ENCODE measurements around the gene DYNLT1. TPM values are rescaled to one million over a fixed set of nuclear protein-coding genes. Genes with fewer than 3 reads are reported as not detected.

Gene DYNLT1
- total RNA-seq, 2 experiments from 2014 or later, result 94.3 to 98.3 TPM

DNA sequence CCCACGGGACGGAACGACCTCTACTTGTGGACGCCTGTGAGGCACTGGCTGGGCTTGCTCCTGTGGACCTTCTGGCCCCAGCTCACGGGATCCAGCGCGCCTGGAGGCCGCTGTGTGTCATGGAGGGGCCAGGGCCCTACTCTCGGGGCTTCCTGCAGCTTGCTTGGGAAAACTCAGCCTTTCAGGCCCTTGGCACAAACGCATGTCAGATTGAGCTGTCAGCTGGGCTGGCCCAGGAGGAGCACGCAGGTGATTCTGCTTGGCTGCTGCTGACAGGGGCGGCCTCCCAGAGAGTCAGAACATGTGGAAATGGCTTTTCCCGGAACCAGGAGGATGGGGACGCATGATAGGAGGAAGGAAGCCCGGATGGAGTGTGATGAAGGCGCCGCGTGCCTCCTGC lies 44.9 kb downstream of the DYNLT1 start:
- no peaks in the 10 kb centered on the region for H3K4me1 Mint-ChIP-seq (ENCODE audit: low read depth)
- POLR2A ChIA-PET, result no interaction called here
- intact Hi-C loops (cut with micrococcal nuclease), result loop anchor here (10.0 kb wide), 1 partner anchor 385 kb away; no protein-coding TSS in a partner anchor
- H3K27ac Mint-ChIP-seq, result no peak overlapping the region
- ATAC-seq, result no peak
- H3K9me3 Mint-ChIP-seq, result no peaks in the 10 kb centered on the region
- TF ChIP-seq, protein P1, sequence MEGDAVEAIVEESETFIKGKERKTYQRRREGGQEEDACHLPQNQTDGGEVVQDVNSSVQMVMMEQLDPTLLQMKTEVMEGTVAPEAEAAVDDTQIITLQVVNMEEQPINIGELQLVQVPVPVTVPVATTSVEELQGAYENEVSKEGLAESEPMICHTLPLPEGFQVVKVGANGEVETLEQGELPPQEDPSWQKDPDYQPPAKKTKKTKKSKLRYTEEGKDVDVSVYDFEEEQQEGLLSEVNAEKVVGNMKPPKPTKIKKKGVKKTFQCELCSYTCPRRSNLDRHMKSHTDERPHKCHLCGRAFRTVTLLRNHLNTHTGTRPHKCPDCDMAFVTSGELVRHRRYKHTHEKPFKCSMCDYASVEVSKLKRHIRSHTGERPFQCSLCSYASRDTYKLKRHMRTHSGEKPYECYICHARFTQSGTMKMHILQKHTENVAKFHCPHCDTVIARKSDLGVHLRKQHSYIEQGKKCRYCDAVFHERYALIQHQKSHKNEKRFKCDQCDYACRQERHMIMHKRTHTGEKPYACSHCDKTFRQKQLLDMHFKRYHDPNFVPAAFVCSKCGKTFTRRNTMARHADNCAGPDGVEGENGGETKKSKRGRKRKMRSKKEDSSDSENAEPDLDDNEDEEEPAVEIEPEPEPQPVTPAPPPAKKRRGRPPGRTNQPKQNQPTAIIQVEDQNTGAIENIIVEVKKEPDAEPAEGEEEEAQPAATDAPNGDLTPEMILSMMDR (IDR thresholded peaks at IDR 0.05), result no peak
- no peak for DNase-seq
- H3K27me3 Mint-ChIP-seq, result no peaks in the 10 kb centered on the region
- no peak overlapping the region for H3K4me3 Mint-ChIP-seq
- peaks cover 34% of the 10 kb centered on the region for H3K36me3 Mint-ChIP-seq (ENCODE audit: low read depth)
- CTCF ChIA-PET, result interaction anchor here (1.3 to 1.4 kb wide), 2 partner anchors 379 to 386 kb away, joined by 3 read pairs; no protein-coding TSS in a partner anchor

DNA sequence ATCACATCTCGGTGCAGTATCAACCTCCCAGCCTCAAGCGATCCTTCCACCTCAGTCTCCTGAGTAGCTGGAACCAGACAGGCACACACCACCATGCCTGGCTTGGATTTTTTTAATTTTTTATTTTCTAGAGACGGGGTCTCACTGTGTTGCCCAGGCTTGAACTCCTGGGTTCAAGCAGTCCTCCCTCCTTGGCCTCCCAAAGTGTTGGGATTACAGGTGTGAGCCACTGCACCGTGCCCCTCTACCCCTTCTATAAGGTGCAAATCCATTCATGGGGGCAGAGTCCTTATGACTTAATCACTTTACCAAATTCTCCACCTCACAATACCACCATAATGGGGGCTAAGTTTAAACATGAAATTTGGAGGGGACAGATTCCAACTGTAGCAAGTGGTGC lies 47.0 kb downstream of the DYNLT1 start:
- ATAC-seq, result no peak
- H3K4me3 Mint-ChIP-seq, result no peak overlapping the region
- no peaks in the 10 kb centered on the region for H3K9me3 Mint-ChIP-seq
- H3K36me3 Mint-ChIP-seq (ENCODE audit: low read depth), result peaks cover 35% of the 10 kb centered on the region
- no peaks in the 10 kb centered on the region for H3K27me3 Mint-ChIP-seq
- ChIA-PET CTCF (no interaction called here), POLR2A (no interaction called here)
- H3K4me1 Mint-ChIP-seq (ENCODE audit: low read depth), result no peaks in the 10 kb centered on the region
- TF ChIP-seq, protein P1 (IDR thresholded peaks at IDR 0.05), result no peak
- intact Hi-C loops (cut with micrococcal nuclease), result no loop called here
- DNase-seq, result no peak
- no peak overlapping the region for H3K27ac Mint-ChIP-seq

DNA sequence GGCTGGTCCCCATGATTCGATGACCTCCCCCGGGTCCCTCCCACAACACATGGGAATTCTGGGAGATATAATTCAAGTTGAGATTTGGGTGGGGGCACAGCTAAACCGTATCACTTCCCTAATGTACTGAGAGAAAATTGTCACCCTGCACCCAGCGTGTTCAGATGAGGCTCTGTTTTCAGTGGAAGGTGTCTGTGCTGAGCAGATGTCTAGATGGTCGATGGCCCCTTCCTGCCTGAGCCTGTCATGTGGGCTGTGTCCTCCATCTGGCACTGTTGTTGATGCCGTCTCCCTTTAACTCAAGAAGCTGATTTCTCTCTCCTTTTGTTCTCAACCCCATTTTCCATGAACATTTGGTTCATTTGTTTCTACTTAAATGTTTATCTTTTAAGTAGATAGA lies 47.7 kb downstream of the DYNLT1 start:
- no peak for ATAC-seq
- H3K27ac Mint-ChIP-seq, result peak overlapping the region; percentile 62
- intact Hi-C loops (cut with micrococcal nuclease), result no loop called here
- no peaks in the 10 kb centered on the region for H3K9me3 Mint-ChIP-seq
- TF ChIP-seq, protein P1 (IDR thresholded peaks at IDR 0.05), result no peak
- no peaks in the 10 kb centered on the region for H3K4me1 Mint-ChIP-seq (ENCODE audit: low read depth)
- no peaks in the 10 kb centered on the region for H3K27me3 Mint-ChIP-seq
- ChIA-PET CTCF (no interaction called here), POLR2A (interaction anchor here (0.9 kb wide), 1 partner anchor 40 kb away, joined by 3 read pairs; no protein-coding TSS in a partner anchor)
- no peak for DNase-seq
- H3K36me3 Mint-ChIP-seq (ENCODE audit: low read depth), result peaks cover 37% of the 10 kb centered on the region
- no peak overlapping the region for H3K4me3 Mint-ChIP-seq

DNA sequence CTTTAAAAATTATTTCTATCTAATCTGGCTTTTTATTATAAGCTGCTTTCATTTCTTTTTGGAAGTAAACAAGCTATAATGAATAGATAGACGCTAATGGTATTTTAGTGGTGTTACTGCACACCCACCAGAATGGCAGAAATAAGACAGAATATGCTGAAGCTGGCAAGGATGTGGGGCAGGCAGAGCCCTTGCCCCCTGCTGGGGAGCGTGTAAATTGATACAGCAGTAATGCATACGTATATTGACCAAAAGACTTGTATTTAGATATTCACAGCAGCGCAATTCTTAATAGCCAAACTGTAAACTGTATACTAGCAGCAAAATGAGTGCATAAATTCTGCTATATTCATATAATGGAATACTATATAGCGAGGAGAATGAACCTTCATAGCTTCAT lies 49.3 kb downstream of the DYNLT1 start:
- Mint-ChIP-seq H3K27ac (no peak overlapping the region), H3K4me1 (ENCODE audit: low read depth) (peaks cover 1% of the 10 kb centered on the region), H3K27me3 (no peaks in the 10 kb centered on the region), H3K4me3 (no peak overlapping the region), H3K9me3 (no peaks in the 10 kb centered on the region), H3K36me3 (ENCODE audit: low read depth) (peaks cover 46% of the 10 kb centered on the region)
- ChIA-PET CTCF (interaction anchor here (0.7 to 3.1 kb wide), 7 partner anchors 10 to 381 kb away, joined by 3 to 17 read pairs (median 4); no protein-coding TSS in a partner anchor), POLR2A (no interaction called here)
- TF ChIP-seq, protein P1 (IDR thresholded peaks at IDR 0.05), result peak; percentile 17
- DNase-seq, result no peak
- intact Hi-C loops (cut with micrococcal nuclease), result no loop called here
- ATAC-seq, result peak; percentile 39

GRCh38 chr6:158593670-158594069 lies 50.9 kb downstream of the DYNLT1 start:
- H3K36me3 Mint-ChIP-seq (ENCODE audit: low read depth), result peaks cover 50% of the 10 kb centered on the region
- POLR2A ChIA-PET, result no interaction called here

More at GRCh38 chr6:158593670-158594069, 50.9 kb downstream of the DYNLT1 start:
- no peak for ATAC-seq
- H3K27ac Mint-ChIP-seq, result peak overlapping the region; percentile 47
- no peak for DNase-seq
- no peaks in the 10 kb centered on the region for H3K27me3 Mint-ChIP-seq
- H3K4me3 Mint-ChIP-seq, result no peak overlapping the region
- TF ChIP-seq, protein P1 (IDR thresholded peaks at IDR 0.05), result no peak
- CTCF ChIA-PET, result interaction anchor here (3.1 kb wide), 1 partner anchor 12 kb away, joined by 17 read pairs; no protein-coding TSS in a partner anchor
- intact Hi-C loops (cut with micrococcal nuclease), result no loop called here
- H3K9me3 Mint-ChIP-seq, result no peaks in the 10 kb centered on the region
- H3K4me1 Mint-ChIP-seq (ENCODE audit: low read depth), result peaks cover 1% of the 10 kb centered on the region
